SK-N-SH (cell line): ENCODE data around the gene MEF2D. TPM values are rescaled to one million over a fixed set of nuclear protein-coding genes. Genes with fewer than 3 reads are reported as not detected.

Experiments used
- CTCF ChIA-PET: fragments of 300-600, 350-600 bp; formaldehyde crosslinking; extraction: SDS; loops from one replicate; lab custom pipeline; 2021; lab: Yijun Ruan, JAX
- POLR2A ChIA-PET: fragments of 350-600 bp; sonication (Branson Sonifier 250); formaldehyde crosslinking; extraction: SDS; loops from one replicate; lab custom pipeline; 2020; ENCODE audit warnings: antibody characterized with exemption, inconsistent platforms; lab: Yijun Ruan, JAX
- DNase-seq: peaks from one replicate; pipeline ENCODE4 v3.0.0; 2012
- H2AFZ ChIP-seq: fragments of 200-600 bp; sonication (generic); 2 replicates; pipeline ENCODE4 v1.8.1; 2016; ENCODE audit warnings: antibody characterized with exemption, mild to moderate bottlenecking, low read depth
- H3F3A ChIP-seq: fragments of 200-600 bp; sonication (generic); replicated peaks from 2 replicates; pipeline ENCODE3; 2016; ENCODE audit warnings: antibody characterized with exemption, mild to moderate bottlenecking; ENCODE audit not compliant: insufficient read depth
- H3K27ac ChIP-seq, 2 experiments: fragments of 200-500 bp in 1 of 2; fragments of 200-600 bp in 1 of 2; sonication (Bioruptor generic) in 1 of 2; sonication (generic), shearing (Covaris generic) in 1 of 2; 2 replicates each; pipeline versions ENCODE4 v1.5.1 to v1.6.1; 2014 to 2016; ENCODE audit warnings: low read depth in 2 of 2, inconsistent platforms in 1 of 2, low read length in 1 of 2, mild to moderate bottlenecking in 1 of 2, mixed read lengths in 1 of 2
- H3K27me3 ChIP-seq: fragments of 200-600 bp; sonication (generic), shearing (Covaris generic); 2 replicates; pipeline ENCODE4 v1.6.1; 2016; ENCODE audit warnings: mixed run types; ENCODE audit not compliant: insufficient read depth
- H3K36me3 ChIP-seq, 2 experiments: fragments of 200-500 bp in 1 of 2; fragments of 200-600 bp in 1 of 2; sonication (Bioruptor generic) in 1 of 2; sonication (generic) in 1 of 2; replicated peaks in 1 of 2; 2 replicates each; pipeline versions ENCODE3 to v1.5.1; 2014 to 2016; ENCODE audit warnings: low read length in 1 of 2, mild to moderate bottlenecking in 1 of 2; ENCODE audit not compliant: insufficient read depth in 2 of 2, control insufficient read depth in 1 of 2
- H3K4me1 ChIP-seq, 2 experiments: fragments of 200-500 bp in 1 of 2; fragments of 200-600 bp in 1 of 2; sonication (Bioruptor generic) in 1 of 2; sonication (generic), shearing (Covaris generic) in 1 of 2; 2 replicates each; pipeline versions ENCODE4 v1.5.1 to v1.6.1; 2014 to 2016; ENCODE audit warnings: low read depth in 1 of 2, low read length in 1 of 2, mixed run types in 1 of 2; ENCODE audit not compliant: insufficient read depth in 2 of 2, control insufficient read depth in 1 of 2
- H3K4me2 ChIP-seq: fragments of 200-600 bp; sonication (generic), shearing (Covaris generic); 2 replicates; pipeline ENCODE4 v1.6.1; 2017; ENCODE audit warnings: mixed run types
- H3K4me3 ChIP-seq, 2 experiments: fragments of 200-500 bp in 1 of 2; fragments of 200-600 bp in 1 of 2; sonication (Bioruptor generic) in 1 of 2; sonication (generic), shearing (Covaris generic) in 1 of 2; 2 replicates each; pipeline versions ENCODE4 v1.5.1 to v1.8.1; 2014 to 2016; ENCODE audit warnings: low read depth in 2 of 2, inconsistent platforms in 1 of 2, low read length in 1 of 2, mild to moderate bottlenecking in 1 of 2, mixed read lengths in 1 of 2, moderate library complexity in 1 of 2
- H3K79me2 ChIP-seq: fragments of 200-600 bp; sonication (generic); 2 replicates; pipeline ENCODE4 v1.8.1; 2017; ENCODE audit warnings: mild to moderate bottlenecking; ENCODE audit not compliant: insufficient read depth
- H3K9ac ChIP-seq: fragments of 200-600 bp; sonication (generic); 2 replicates; pipeline ENCODE4 v1.6.1; 2017; ENCODE audit warnings: mixed run types
- H3K9me2 ChIP-seq: fragments of 200-600 bp; sonication (generic); 2 replicates; pipeline ENCODE4 v1.6.1; 2017; ENCODE audit warnings: mixed run types
- H3K9me3 ChIP-seq: fragments of 200-600 bp; sonication (generic); 2 replicates; pipeline ENCODE4 v1.6.1; 2017; ENCODE audit warnings: mixed run types, mild to moderate bottlenecking, moderate library complexity
- H4K20me1 ChIP-seq: fragments of 200-600 bp; sonication (generic); 2 replicates; pipeline ENCODE4 v1.6.1; 2017; ENCODE audit warnings: mild to moderate bottlenecking, mixed run types; ENCODE audit not compliant: insufficient read depth
- EP300 ChIP-seq, 2 experiments: IDR thresholded peaks; 2 replicates each; pipeline versions ENCODE4 v1.4.0 to v1.6.1; 2012; ENCODE audit warnings: borderline replicate concordance in 1 of 2, low read depth in 1 of 2, low read length in 1 of 2
- EZH2phosphoT487 ChIP-seq: fragments of 200-600 bp; sonication (generic); IDR thresholded peaks from 2 replicates; pipeline ENCODE4 v1.6.1; 2017; ENCODE audit warnings: low read depth, mixed run types, mild to moderate bottlenecking, antibody characterized with exemption, moderate library complexity, borderline replicate concordance
- GABPA ChIP-seq: IDR thresholded peaks from 2 replicates; pipeline ENCODE4 v1.4.0; 2012; ENCODE audit warnings: low read depth, mild to moderate bottlenecking
- GATA2 ChIP-seq: sonication (generic); formaldehyde crosslinking; IDR thresholded peaks from 2 replicates; pipeline ENCODE4 v1.5.0; 2020; ENCODE audit warnings: mild to moderate bottlenecking, missing genetic modification reagents
- MXI1 ChIP-seq: IDR thresholded peaks from 2 replicates; pipeline ENCODE4 v1.6.1; 2012; ENCODE audit warnings: mild to moderate bottlenecking, low read depth, low read length, improper control_type of control experiment
- NFIC ChIP-seq: IDR thresholded peaks from 2 replicates; pipeline ENCODE4 v1.4.0; 2012; ENCODE audit warnings: borderline replicate concordance
- NRF1 ChIP-seq: IDR thresholded peaks from 2 replicates; pipeline ENCODE4 v1.6.1; 2012; ENCODE audit warnings: low read depth, mild to moderate bottlenecking, low read length
- POLR2AphosphoS5 ChIP-seq: IDR thresholded peaks from 2 replicates; pipeline ENCODE4 v1.6.1; 2012; ENCODE audit warnings: low read depth, low read length
- REST ChIP-seq: IDR thresholded peaks from 2 replicates; pipeline ENCODE4 v1.6.1; 2012; ENCODE audit warnings: mild to moderate bottlenecking, low read depth, low read length, moderate library complexity
- RFX5 ChIP-seq: IDR thresholded peaks from 2 replicates; pipeline ENCODE4 v1.6.1; 2012; ENCODE audit warnings: mild to moderate bottlenecking, improper control_type of control experiment, low read length
- SIN3A ChIP-seq: IDR thresholded peaks from 2 replicates; pipeline ENCODE4 v1.6.1; 2012; ENCODE audit warnings: low read depth, mild to moderate bottlenecking, low read length, moderate library complexity, borderline replicate concordance
- TCF12 ChIP-seq: IDR thresholded peaks from 2 replicates; pipeline ENCODE4 v1.4.0; 2012
- WGBS: methylation state at CpG from one replicate; pipeline ENCODE4 v1.1.6; 2017; ENCODE audit warnings: low lambda C conversion rate; 5-methylcytosine and 5-hydroxymethylcytosine counted together
- polyA plus RNA-seq, 3 experiments: library from polyadenylated mRNA; depleted of rRNA; stranded (reverse); fragments of >200 nt; gene quantifications; 2 replicates each; pipeline ENCODE4 v1.2.3, GENCODE V29; 2012
- TF ChIP-seq, protein P1 (sequence below): IDR thresholded peaks from 2 replicates; pipeline ENCODE4 v1.4.0; 2012; ENCODE audit warnings: low read depth, borderline replicate concordance

MEF2D gene
- polyA plus RNA-seq, 1 of the 3 experiments (the other 2 are of a cell fraction) = 14.3 TPM

- Histone ChIP-seq H3K27me3 (no peaks in the 10 kb centered on the region), H3K9me3 (no peaks in the 10 kb centered on the region), H3K4me1 (no peaks in the 10 kb centered on the region), H3K4me3 (no peak overlapping the region), H3K9me2 (no peaks in the 10 kb centered on the region), H3K4me2 (no peak overlapping the region), H4K20me1 (no peaks in the 10 kb centered on the region), H3K36me3 (peaks cover 9 to 51% of the 10 kb centered on the region in 2 experiments), H3F3A (no peaks in the 10 kb centered on the region), H3K9ac (no peak overlapping the region), H3K79me2 (no peaks in the 10 kb centered on the region), H2AFZ (no peak overlapping the region), H3K27ac (no peak overlapping the region)
- 90% methylated on average over 7 of the region's 12 CpGs for WGBS
- TF ChIP-seq NFIC = no peak
- TF ChIP-seq SIN3A = no peak
- TF ChIP-seq NRF1 = no peak
- TF ChIP-seq GATA2 (CRISPR knock-in tag) = no peak
- no peak for TF ChIP-seq POLR2AphosphoS5
- no peak for TF ChIP-seq GABPA
- no peak for DNase-seq
- CTCF ChIA-PET = interaction anchor here (0.6 to 1.8 kb wide), 3 partner anchors 70 to 149 kb away, joined by 3 to 7 read pairs (median 3); no protein-coding TSS in a partner anchor
- POLR2A ChIA-PET = interaction anchor here (0.6 kb wide), 1 partner anchor 497 kb away, joined by 3 read pairs; no protein-coding TSS in a partner anchor
These were observed 34.0 kb upstream of the MEF2D start for GRCh38 chr1:156534424-156535060.

DNA sequence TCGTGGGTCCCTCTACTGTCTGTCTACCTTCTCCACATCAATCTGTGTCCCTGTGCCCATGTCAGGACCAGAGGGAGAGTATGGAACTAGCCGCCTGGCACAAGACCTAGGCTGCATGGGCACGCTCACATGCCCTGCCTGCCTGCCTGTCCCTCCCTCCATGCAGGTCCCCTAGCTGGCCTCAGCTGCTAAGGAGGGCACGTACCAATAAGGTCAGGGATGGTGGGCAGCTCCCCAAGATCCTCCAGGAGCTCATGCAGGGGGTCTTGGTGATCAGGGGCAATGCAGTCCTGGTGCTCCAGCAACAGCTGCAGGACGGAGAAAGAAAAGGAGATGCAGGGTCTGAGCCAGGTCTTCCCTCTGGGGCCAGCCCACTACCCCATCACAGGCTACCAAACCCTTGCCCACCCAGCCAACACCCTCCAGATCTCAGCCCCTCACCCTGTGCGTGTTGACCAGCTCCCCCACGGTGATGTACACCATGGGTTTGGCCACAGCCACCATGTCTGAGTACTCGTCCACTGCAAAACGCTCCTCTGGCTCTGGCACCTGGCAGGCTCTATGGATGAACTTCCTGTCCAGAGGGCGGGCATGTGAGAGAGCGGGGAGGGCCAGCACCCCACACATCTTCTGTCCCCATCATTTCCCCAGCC, 33.1 kb upstream of the MEF2D start:
- Histone ChIP-seq H3K79me2 (no peaks in the 10 kb centered on the region), H3K4me2 (no peak overlapping the region), H3K27ac (no peak overlapping the region), H3K36me3 (peaks cover 5 to 47% of the 10 kb centered on the region in 2 experiments), H3K4me3 (no peak overlapping the region), H3K9me3 (no peaks in the 10 kb centered on the region), H3K9me2 (no peaks in the 10 kb centered on the region), H3K4me1 (no peaks in the 10 kb centered on the region), H3F3A (no peaks in the 10 kb centered on the region), H2AFZ (no peak overlapping the region), H3K27me3 (no peaks in the 10 kb centered on the region), H4K20me1 (no peaks in the 10 kb centered on the region), H3K9ac (no peak overlapping the region)
- no peak for TF ChIP-seq TCF12
- TF ChIP-seq EZH2phosphoT487 = no peak
- no peak for TF ChIP-seq RFX5
- TF ChIP-seq, protein P1, sequence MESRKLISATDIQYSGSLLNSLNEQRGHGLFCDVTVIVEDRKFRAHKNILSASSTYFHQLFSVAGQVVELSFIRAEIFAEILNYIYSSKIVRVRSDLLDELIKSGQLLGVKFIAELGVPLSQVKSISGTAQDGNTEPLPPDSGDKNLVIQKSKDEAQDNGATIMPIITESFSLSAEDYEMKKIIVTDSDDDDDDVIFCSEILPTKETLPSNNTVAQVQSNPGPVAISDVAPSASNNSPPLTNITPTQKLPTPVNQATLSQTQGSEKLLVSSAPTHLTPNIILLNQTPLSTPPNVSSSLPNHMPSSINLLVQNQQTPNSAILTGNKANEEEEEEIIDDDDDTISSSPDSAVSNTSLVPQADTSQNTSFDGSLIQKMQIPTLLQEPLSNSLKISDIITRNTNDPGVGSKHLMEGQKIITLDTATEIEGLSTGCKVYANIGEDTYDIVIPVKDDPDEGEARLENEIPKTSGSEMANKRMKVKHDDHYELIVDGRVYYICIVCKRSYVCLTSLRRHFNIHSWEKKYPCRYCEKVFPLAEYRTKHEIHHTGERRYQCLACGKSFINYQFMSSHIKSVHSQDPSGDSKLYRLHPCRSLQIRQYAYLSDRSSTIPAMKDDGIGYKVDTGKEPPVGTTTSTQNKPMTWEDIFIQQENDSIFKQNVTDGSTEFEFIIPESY = no peak
- TF ChIP-seq MXI1 = no peak
- no peak for TF ChIP-seq REST
- no peak for TF ChIP-seq EP300 (IDR thresholded peaks at IDR 0.05; ENCODE audit: borderline replicate concordance in 1 of 2, low read depth in 1 of 2, low read length in 1 of 2)
- CTCF ChIA-PET = interaction anchor here (0.6 to 1.8 kb wide), 2 partner anchors 71 to 148 kb away, joined by 3 to 7 read pairs; no protein-coding TSS in a partner anchor
- POLR2A ChIA-PET = no interaction called here
- WGBS = 99% methylated on average over 9 of the region's 11 CpGs
- no peak for DNase-seq
